CD8-positive, alpha-beta memory T cell (primary cell): ENCODE results near the gene DENND1C. TPM values are rescaled to one million over a fixed set of nuclear protein-coding genes. Genes with fewer than 3 reads are reported as not detected.
A peak's percentile ranks its signal among the peaks of the same experiment; 100 is the strongest.
"Not testable (repeated sequence)": the region's sequence is repeated elsewhere in the genome, so short reads cannot be mapped to it uniquely, and the experiment has no call there.

Experiments
- CTCF ChIA-PET: fragments of 350-600 bp; sonication (Branson Sonifier 250); formaldehyde crosslinking; loops from one replicate; lab custom pipeline; 2021; ENCODE audit warnings: antibody characterized with exemption; lab: Charles Lee
- POLR2A ChIA-PET: fragments of 350-600 bp; sonication (Branson Sonifier 250); formaldehyde crosslinking; loops from one replicate; lab custom pipeline; 2021; ENCODE audit warnings: antibody characterized with exemption; lab: Charles Lee
- DNase-seq, 5 donors: peaks; one replicate each; pipeline versions ENCODE4 v3.0.0 to v3.0.0-alpha.2; 2020 to 2022; ENCODE audit warnings: mixed read lengths in 1 of 5
- H3K27ac ChIP-seq: one replicate; pipeline ENCODE4 v1.7.0; 2013; ENCODE audit warnings: low read depth, mild to moderate bottlenecking, low read length, moderate library complexity
- H3K27me3 ChIP-seq: 2 replicates; pipeline ENCODE4 v1.7.0; 2013; ENCODE audit warnings: low read length, mild to moderate bottlenecking; ENCODE audit not compliant: insufficient read depth, poor library complexity, severe bottlenecking
- H3K36me3 ChIP-seq: 2 replicates; pipeline ENCODE4 v1.7.0; 2013; ENCODE audit warnings: mild to moderate bottlenecking, low read length, moderate library complexity; ENCODE audit not compliant: insufficient read depth
- H3K4me1 ChIP-seq: 2 replicates; pipeline ENCODE4 v1.7.0; 2013; ENCODE audit warnings: mild to moderate bottlenecking, low read length, moderate library complexity; ENCODE audit not compliant: insufficient read depth
- H3K4me3 ChIP-seq: 2 replicates; pipeline ENCODE4 v1.7.0; 2013; ENCODE audit warnings: mild to moderate bottlenecking, low read length
- H3K9me3 ChIP-seq: 2 replicates; pipeline ENCODE4 v1.7.0; 2013; ENCODE audit warnings: mild to moderate bottlenecking, low read length
- H3K27ac Mint-ChIP-seq, 8 donors: one replicate each; pipeline ENCODE4 v1.8.0; 2020 to 2021; ENCODE audit warnings: mixed read lengths in 8 of 8, mild to moderate bottlenecking in 6 of 8, inconsistent platforms in 3 of 8, moderate library complexity in 3 of 8
- H3K27me3 Mint-ChIP-seq, 2 donors: one replicate each; pipeline ENCODE4 v1.8.0; 2020 to 2021; ENCODE audit warnings: mixed read lengths in 2 of 2, mild to moderate bottlenecking in 1 of 2, moderate library complexity in 1 of 2
- H3K36me3 Mint-ChIP-seq, 3 donors: one replicate each; pipeline ENCODE4 v1.8.0; 2020 to 2021; ENCODE audit warnings: mixed read lengths in 3 of 3, inconsistent platforms in 1 of 3, mild to moderate bottlenecking in 1 of 3
- H3K4me1 Mint-ChIP-seq, 3 donors: one replicate each; pipeline ENCODE4 v1.8.0; 2020 to 2021; ENCODE audit warnings: mixed read lengths in 3 of 3, inconsistent platforms in 1 of 3, mild to moderate bottlenecking in 1 of 3
- H3K4me3 Mint-ChIP-seq, 7 donors: one replicate each; pipeline ENCODE4 v1.8.0; 2020 to 2021; ENCODE audit warnings: mixed read lengths in 7 of 7, mild to moderate bottlenecking in 6 of 7, moderate library complexity in 4 of 7, inconsistent platforms in 2 of 7
- H3K9me3 Mint-ChIP-seq, 5 donors: one replicate each; pipeline ENCODE4 v1.8.0; 2020 to 2022; ENCODE audit warnings: mixed read lengths in 5 of 5, mild to moderate bottlenecking in 3 of 5, moderate library complexity in 2 of 5, inconsistent platforms in 1 of 5
- polyA plus RNA-seq: library from polyadenylated mRNA; unstranded; fragments of 300-500 nt; fragmentation: Illumina TruSeq; gene quantifications from one replicate; pipeline ENCODE4 v1.2.3, GENCODE V29; 2021
- total RNA-seq, 2 experiments: library from RNA; stranded (reverse); gene quantifications; one replicate each; pipeline ENCODE4 v1.2.3, GENCODE V29; 2021

Gene DENND1C
- total and polyA plus RNA-seq, 3 experiments from 2014 or later = 51.9 to 93.2 (median 55.1) TPM

DNA sequence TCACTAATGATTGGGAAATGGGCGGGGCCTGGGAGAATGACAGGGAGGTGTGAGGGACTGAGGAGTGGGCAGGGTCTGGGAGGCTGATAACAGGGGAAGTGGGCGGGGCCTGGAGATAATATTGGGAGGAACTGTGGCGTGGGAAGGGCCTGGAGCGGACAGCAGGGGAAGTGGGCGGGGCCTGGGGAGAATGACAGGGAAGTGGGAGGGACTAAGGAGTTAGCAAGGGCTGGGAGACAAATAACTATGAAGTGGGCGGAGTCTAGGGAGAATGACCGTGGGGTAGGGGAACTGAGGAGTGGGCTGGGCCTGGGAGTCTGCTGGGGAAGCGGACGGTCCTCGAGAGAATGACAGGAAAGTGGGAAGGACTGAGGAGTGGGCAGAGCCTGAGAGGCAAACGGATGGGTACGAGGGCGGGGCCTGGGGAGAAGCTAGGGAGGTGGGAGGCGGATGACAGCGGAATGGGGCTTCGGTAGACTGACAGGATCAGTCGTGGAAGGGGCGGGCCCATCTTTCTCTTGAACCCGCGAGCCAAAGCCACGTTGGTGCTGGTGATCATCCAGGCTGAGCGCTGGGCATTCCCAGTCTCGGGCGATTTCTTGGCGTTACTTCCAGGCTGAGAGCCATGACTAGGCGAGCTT lies 34.6 kb upstream of the DENND1C start:
- H3K36me3 ChIP-seq = no peaks in the 10 kb centered on the region
- Mint-ChIP-seq H3K4me1 (peaks cover 31 to 37% (median 32%) of the 10 kb centered on the region in 3 donors), H3K36me3 (peaks cover 0 to 3% (median 0%) of the 10 kb centered on the region in 3 donors), H3K4me3 (peak overlapping the region; percentile 92 to 98 (median 94)), H3K27ac (peak overlapping the region; percentile 27 to 95 (median 84)), H3K9me3 (no peaks in the 10 kb centered on the region), H3K27me3 (no peaks in the 10 kb centered on the region)
- no peaks in the 10 kb centered on the region for H3K9me3 ChIP-seq
- ChIA-PET POLR2A (interaction anchor here (0.7 to 1.5 kb wide), 4 partner anchors 91 to 348 kb away, joined by 3 to 7 read pairs (median 4); no protein-coding TSS in a partner anchor), CTCF (interaction anchor here (0.6 to 3.9 kb wide), 31 partner anchors 11 to 351 kb away, joined by 3 to 40 read pairs (median 4); partner anchors contain the start of genes ALKBH7, DENND1C, GPR108 and TNFSF9)
- peak overlapping the region; percentile 70 for H3K27ac ChIP-seq
- peaks cover 15% of the 10 kb centered on the region for H3K4me1 ChIP-seq
- peak overlapping the region; percentile 84 for H3K4me3 ChIP-seq
- DNase-seq = peak; percentile 49 to 73 (median 56)
- no peaks in the 10 kb centered on the region for H3K27me3 ChIP-seq

DNA sequence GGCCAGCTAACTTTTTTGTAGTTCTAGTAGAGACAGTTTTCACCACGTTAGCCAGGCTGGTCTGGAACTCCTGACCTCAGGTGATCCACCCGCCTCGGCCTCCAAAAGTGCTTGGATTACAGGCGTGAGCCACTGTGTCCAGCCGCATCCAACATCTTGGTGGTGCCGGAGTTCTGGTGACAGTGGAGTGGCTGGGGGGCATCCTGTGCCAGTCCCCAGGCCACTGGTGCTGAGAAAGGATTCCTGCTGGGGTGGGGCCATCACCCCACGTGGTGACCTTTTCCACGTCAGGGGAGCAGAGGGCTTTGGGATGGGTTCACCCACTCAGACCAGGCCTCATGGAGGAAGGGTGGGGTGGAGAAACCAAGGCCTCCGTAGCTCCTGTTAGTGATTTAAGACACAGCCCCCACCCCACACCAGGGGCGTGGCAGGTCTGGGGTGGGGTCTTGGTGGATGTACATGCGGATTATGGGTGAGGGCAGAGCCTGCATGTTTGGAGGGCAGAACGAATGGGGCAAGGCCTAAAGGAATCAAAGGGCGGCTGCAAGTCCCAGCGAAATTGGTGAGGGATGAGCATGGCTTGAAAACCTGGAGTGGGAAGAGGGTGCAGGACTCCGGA lies 33.4 kb upstream of the DENND1C start:
- POLR2A ChIA-PET = interaction anchor here (0.6 kb wide), 1 partner anchor 349 kb away, joined by 4 read pairs; no protein-coding TSS in a partner anchor
- peaks cover 0 to 3% (median 0%) of the 10 kb centered on the region in 3 donors for H3K36me3 Mint-ChIP-seq
- CTCF ChIA-PET = interaction anchor here (2.9 to 3.9 kb wide), 2 partner anchors 223 to 348 kb away, joined by 12 to 40 read pairs; partner anchors contain the start of gene GPR108

DNA sequence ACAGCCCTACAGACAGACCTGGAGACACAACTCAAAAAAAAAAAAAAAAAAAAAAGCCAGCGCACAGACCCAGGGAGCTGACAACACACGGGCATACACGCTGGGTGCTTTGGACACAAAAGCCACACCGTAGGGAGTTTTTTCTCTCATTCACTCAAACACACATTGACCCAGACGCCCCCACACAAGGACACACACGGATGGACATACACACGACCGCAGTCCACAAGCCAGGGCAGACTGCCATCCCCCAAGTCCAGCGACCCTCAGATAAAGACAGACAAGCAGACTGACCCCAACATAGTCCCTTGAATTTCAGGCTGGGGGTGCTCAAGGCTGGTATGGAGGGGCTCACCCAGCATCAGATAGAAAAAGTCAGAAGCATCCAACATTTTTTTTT lies 32.5 kb upstream of the DENND1C start:
- H3K9me3 Mint-ChIP-seq = no peaks in the 10 kb centered on the region
- H3K27me3 Mint-ChIP-seq = no peaks in the 10 kb centered on the region
- no peak for DNase-seq
- Histone ChIP-seq H3K4me3 (no peak overlapping the region), H3K27ac (no peak overlapping the region), H3K9me3 (no peaks in the 10 kb centered on the region), H3K36me3 (no peaks in the 10 kb centered on the region), H3K4me1 (peaks cover 15% of the 10 kb centered on the region), H3K27me3 (no peaks in the 10 kb centered on the region)
- ChIA-PET CTCF (no interaction called here), POLR2A (no interaction called here)
- H3K4me3 Mint-ChIP-seq = peak overlapping the region in 3 of 7 donors; percentile 30 to 32 (median 32)
- peak overlapping the region in 3 of 8 donors; percentile 64 to 86 (median 73) for H3K27ac Mint-ChIP-seq
- peaks cover 26 to 29% (median 27%) of the 10 kb centered on the region in 3 donors for H3K4me1 Mint-ChIP-seq
- peaks cover 0 to 3% (median 0%) of the 10 kb centered on the region in 3 donors for H3K36me3 Mint-ChIP-seq

More for the DNA sequence above, 33.4 kb upstream of the DENND1C start:
- no peaks in the 10 kb centered on the region for H3K9me3 ChIP-seq
- H3K27me3 Mint-ChIP-seq = no peaks in the 10 kb centered on the region
- no peak for DNase-seq
- H3K4me3 Mint-ChIP-seq = peak overlapping the region; percentile 53 to 94 (median 59)
- H3K27ac Mint-ChIP-seq = peak overlapping the region in 4 of 8 donors; percentile 41 to 59 (median 56)
- H3K4me1 ChIP-seq = peaks cover 15% of the 10 kb centered on the region
- no peak overlapping the region for H3K4me3 ChIP-seq
- no peaks in the 10 kb centered on the region for H3K27me3 ChIP-seq
- no peaks in the 10 kb centered on the region for H3K9me3 Mint-ChIP-seq
- H3K4me1 Mint-ChIP-seq = peaks cover 30 to 33% (median 32%) of the 10 kb centered on the region in 3 donors
- H3K36me3 ChIP-seq = no peaks in the 10 kb centered on the region
- no peak overlapping the region for H3K27ac ChIP-seq

DNA sequence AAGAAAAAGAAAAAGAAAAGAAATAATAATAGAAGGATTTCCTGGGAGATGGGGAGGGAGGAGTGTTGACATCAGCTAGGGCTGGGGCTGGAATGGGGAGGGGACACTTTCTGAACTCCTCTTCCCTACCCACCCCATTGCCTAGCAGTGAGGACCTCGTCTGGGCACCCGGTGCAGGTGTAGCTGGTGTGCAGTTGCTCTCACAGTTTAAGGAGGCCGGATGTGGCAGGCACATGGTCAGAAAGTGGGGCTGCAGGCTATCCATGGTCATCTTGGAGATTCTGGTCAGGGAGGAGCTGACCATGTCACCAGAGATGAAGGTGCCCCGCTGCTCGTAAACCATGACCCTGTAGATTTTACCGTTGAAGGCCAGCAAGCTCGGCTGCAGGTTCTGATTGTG lies 29.0 kb upstream of the DENND1C start:
- Histone ChIP-seq H3K4me1 (no peaks in the 10 kb centered on the region), H3K9me3 (no peaks in the 10 kb centered on the region), H3K4me3 (no peak overlapping the region), H3K27me3 (no peaks in the 10 kb centered on the region), H3K27ac (no peak overlapping the region), H3K36me3 (no peaks in the 10 kb centered on the region)
- no peaks in the 10 kb centered on the region for H3K9me3 Mint-ChIP-seq
- H3K4me1 Mint-ChIP-seq = peaks cover 0 to 3% (median 0%) of the 10 kb centered on the region in 3 donors
- CTCF ChIA-PET = no interaction called here
- H3K27ac Mint-ChIP-seq = peak overlapping the region in 1 of 8 donors; percentile 75
- no peaks in the 10 kb centered on the region for H3K27me3 Mint-ChIP-seq
- no peak overlapping the region for H3K4me3 Mint-ChIP-seq
- H3K36me3 Mint-ChIP-seq = no peaks in the 10 kb centered on the region
- POLR2A ChIA-PET = no interaction called here
- no peak for DNase-seq

DNA sequence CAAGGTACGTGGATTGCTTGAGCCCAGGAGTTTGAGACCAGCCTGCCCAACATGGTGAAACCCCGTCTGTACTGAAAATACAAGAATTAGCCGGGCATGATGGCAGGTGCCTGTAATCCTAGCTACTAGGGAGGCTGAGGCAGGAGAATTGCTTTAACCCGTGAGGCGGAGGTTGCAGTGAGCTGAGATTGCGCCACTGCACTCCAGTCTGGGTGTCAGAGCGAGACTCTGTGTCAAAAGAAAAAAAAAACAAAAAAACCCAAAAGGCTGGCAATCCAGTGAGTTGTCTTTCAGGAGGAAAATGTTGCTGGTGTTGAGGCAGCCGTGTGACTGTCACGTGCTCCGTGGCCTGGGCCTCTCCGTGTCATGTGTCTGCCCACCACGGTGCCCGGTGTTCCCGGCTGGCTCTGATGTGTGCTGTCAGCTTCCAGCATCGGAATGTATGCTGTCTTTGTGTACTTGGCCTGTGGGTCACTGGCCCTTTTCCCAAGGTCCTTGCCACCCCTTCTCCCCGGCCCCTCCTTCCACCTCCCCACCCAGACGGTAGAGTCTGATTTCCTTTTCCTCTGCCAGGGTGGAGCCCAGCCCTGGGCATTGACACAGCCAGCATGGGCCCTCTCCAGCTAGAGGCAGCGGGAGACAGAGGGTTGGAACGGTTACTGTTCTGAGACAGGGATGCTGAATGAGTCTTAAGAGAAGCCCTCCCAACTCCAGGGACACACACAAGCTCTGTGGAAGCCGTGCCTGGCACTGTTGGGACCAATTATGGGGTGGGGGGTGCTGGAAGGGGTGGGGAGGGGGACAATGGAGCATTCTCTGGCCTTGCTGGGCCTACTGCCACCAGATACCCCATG lies 27.8 kb upstream of the DENND1C start:
- Mint-ChIP-seq H3K36me3 (no peaks in the 10 kb centered on the region), H3K4me1 (peaks cover 4 to 7% (median 6%) of the 10 kb centered on the region in 3 donors), H3K9me3 (no peaks in the 10 kb centered on the region), H3K4me3 (no peak overlapping the region), H3K27ac (peak overlapping the region in 1 of 8 donors; percentile 93), H3K27me3 (peaks cover 0 to 2% of the 10 kb centered on the region in 2 donors)
- CTCF ChIA-PET = no interaction called here
- no peak for DNase-seq
- no peak overlapping the region for H3K4me3 ChIP-seq
- H3K27ac ChIP-seq = no peak overlapping the region
- H3K9me3 ChIP-seq = no peaks in the 10 kb centered on the region
- peaks cover 4% of the 10 kb centered on the region for H3K4me1 ChIP-seq
- POLR2A ChIA-PET = no interaction called here
- no peaks in the 10 kb centered on the region for H3K36me3 ChIP-seq
- H3K27me3 ChIP-seq = no peaks in the 10 kb centered on the region

DNA sequence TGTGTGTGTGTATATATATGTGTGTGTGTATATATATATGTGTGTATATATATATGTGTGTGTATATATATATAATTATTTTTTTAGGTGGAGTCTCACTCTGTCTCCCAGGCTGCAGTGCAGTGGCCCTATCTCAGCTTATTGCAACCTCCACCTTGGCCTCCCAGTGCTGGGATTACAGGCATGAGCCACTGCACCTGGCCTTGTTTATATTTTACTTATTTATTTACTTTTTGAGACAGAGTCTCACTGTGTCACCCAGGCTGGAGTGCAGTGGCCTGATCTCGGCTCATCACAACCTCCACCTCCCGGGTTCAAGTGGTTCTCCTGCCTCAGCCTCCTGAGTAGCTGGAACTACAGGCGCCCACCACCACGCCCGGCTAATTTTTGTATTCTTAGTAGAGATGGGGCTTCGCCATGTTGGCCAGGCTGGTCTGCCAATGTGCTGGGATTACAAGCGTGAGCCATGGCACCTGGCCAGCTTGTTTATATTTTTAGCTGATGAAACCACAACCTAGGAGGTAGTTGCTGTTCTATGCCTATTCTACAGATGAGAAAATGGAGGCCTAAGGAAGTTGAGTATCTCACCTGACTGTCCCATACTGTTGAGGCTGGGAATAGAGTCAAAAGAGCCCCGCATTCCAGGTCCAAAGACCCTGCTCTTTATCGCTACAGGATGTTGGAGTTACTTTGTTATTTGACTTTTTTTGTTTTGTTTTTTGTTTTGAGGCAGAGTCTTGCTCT lies 26.6 kb upstream of the DENND1C start:
- H3K27me3 ChIP-seq, H3K9me3 Mint-ChIP-seq, DNase-seq, H3K36me3 ChIP-seq, H3K4me3 ChIP-seq, H3K27ac ChIP-seq, H3K4me1 ChIP-seq, H3K4me3 Mint-ChIP-seq, H3K4me1 Mint-ChIP-seq, H3K36me3 Mint-ChIP-seq, H3K27me3 Mint-ChIP-seq, H3K9me3 ChIP-seq, H3K27ac Mint-ChIP-seq: not testable (repeated sequence)
- POLR2A ChIA-PET = interaction anchor here (0.6 kb wide), 1 partner anchor 142 kb away, joined by 4 read pairs; no protein-coding TSS in a partner anchor
- CTCF ChIA-PET = interaction anchor here (1.1 kb wide), 2 partner anchors 27 to 355 kb away, joined by 3 to 4 read pairs; partner anchors contain the start of gene DENND1C
